ENCODE results near the gene DDIT4L.
A peak's percentile ranks its signal among the peaks of the same experiment; 100 is the strongest.
"Not testable (repeated sequence)": the region's sequence is repeated elsewhere in the genome, so short reads cannot be mapped to it uniquely, and the experiment has no call there.

DDIT4L gene, protein sequence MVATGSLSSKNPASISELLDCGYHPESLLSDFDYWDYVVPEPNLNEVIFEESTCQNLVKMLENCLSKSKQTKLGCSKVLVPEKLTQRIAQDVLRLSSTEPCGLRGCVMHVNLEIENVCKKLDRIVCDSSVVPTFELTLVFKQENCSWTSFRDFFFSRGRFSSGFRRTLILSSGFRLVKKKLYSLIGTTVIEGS

DNA sequence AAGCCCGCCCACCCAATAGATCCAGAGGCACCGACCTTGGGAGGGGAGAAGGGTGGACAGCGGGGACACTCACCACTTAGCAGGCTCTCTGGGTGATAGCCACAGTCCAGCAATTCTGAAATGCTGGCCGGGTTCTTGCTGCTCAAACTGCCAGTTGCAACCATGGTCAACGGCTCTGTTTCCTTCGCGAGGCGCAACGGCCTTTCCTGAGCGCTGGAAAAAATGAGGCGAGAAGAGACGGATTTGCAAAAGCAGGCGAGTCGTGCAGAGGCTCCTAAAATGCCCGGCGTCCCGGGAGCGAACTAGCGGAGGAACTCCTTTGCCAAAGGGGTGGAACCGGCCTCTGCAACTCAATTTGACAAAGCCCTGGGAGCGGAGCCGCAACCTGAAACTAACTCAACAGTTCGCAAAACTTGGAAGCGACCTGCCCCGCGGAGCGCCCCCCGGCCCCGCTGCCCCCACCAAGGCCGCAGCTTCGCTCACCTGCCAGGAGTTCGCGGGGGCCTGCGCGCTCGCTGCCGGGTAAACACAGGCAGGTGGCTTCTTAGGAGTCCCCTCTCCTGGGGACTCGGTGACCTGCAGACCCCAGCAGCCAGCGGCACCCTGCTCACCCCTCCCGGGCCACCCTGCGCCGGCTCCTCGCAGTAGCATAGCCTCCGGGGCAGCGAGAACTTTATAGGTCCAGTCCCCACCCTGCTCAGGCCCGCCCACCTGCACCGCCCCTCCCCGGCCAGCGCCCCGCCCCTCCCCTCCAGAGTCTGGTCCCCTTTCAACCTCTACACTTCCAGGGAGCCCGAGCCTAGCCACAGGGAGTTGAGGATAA, at the start of gene DDIT4L:
Gene DDIT4L, minus strand, starts transcription at position 649 of the 823 bp plus-strand sequence. Its CDS starts 485 bp downstream, at position 164.
- no peak for DNase-seq (ENCODE audit: low read depth)

DNA sequence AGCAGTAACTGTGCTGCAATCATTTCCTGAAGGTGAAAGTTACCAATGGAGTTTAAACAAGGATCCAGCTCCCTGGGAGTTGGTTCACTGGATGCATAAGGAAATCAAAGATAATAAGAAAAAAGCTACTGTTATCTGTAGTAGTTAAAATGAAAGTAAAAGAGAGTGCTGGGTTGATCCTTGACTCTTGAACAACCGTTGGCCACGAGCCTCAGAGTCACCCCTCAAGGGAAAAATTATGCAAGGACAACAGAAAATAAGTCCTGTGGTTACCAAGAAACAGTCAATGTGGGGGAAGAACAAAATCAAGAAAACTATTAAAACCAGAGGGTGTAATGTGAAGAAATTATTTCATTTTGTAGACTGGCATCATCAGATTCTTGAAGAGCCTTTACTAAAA, 49.7 kb upstream of the DDIT4L start:
- DNase-seq (ENCODE audit: low read depth) = peak; percentile 51

DNA sequence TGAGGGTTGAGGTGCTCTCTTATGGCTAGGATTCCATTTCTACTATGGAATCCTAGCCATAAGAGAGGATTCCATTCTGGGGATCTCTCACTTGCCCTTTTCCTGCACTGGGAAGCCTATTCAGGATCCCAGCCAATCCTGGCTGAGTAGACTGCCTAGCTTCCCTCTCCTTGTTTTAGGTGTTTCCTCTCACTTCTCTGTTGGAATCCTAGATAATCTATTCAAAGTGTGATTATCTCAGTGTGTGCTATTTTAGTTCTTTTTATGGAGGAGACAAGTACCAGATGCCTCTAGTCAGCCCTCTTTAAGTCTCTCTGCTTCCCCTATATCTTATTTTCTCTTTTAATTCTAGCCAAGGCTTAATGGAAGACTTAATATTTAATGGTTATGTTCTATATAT, 34.5 kb upstream of the DDIT4L start:
- DNase-seq (ENCODE audit: low read depth) = no peak

DNA sequence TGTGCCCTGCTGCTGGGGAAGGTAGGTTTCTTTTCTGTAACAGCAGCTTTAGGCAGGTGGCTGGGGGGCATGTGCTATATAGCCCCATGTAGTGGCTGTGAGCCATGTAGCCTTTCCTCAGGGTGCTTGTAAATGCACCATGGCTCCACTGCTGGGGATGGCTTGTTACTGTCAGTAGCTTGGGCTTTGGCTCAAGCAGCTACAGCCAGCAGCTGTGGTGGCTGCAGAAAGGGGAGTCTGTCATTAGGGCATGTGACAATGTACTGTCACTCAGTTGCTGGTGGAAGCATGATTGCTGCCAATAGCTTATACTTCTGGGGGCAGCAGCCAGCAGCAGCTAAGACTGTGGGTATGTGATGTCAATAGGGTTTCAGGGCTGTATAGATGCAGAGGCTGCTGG, 33.9 kb upstream of the DDIT4L start:
- DNase-seq (ENCODE audit: low read depth) = no peak

DNA sequence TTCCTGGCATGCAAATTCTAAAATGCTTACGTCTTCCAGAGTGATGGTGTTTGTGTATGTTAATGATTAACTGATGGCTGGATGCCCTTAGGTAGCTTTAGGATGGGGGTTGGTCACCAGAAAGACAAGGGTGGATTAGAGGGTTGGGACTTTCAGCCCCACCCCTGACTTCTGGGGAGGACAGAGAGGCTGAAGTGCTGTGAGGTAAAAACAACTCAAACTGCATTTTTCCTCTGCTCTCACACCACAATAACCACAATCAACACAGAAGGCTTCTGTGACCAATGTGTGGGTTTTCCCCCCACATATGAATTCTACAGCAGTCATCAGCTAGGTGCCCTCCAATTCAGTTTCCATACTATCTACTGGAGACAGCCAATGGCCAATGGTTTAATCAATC, 18.7 kb upstream of the DDIT4L start:
- DNase-seq (ENCODE audit: low read depth) = no peak

DNA sequence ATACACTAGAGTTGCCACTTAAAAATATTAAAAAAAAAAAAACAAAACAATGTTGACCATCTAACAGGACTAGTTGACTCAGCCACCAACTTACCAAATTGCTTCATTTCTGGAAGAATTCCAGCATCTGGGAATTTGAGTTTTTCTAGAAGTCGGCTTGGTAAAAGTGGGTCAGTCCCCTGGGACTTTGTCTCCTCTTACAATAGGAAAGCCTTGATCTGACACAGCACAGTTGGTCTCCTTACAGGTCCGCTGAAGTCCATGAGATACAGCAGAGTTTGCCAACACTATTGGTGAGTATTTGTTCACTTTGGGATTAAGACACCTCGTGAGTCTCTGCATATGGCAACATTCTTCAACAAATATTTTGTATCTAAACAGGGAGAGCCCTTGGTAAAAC, 18.2 kb upstream of the DDIT4L start:
- DNase-seq (ENCODE audit: low read depth) = no peak

DNA sequence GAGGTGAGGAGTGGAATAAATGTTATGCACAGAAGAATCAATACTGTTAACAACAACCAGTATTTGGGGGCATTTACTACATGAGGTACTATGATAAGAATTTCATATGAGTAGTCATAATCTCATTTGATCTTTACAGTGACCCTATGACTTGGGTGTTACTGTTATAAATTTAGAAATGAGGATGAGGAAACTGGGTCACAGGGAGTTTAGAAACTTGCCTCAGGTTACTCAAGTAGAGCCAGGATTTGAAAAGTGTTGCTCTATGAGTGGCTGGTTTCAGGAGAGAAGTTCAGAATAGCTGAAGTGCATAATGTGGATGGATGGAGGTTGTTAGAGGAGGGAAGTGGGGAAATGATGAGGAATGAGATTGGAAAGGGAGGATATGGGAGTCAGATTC, 16.6 kb upstream of the DDIT4L start:
- no peak for DNase-seq (ENCODE audit: low read depth)

DNA sequence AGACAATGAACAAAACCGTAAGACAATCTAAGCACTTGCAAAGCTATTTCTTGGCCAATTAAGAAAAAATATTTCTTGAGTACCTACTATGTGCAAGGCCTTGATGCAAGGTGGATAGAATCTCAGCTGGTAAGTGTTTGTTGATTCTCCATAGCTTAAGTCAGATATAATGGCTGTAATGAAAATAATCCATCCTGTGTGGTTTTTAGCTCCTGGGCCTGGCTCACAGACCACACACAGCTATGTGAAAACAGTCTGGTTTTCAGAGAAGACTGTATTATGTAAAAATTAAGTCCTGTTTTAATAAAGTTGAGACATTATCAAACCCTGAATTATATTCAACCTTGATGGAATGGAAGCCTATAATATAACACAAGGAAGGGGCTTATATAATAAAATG, 7.8 kb upstream of the DDIT4L start:
- no peak for DNase-seq (ENCODE audit: low read depth)

DNA sequence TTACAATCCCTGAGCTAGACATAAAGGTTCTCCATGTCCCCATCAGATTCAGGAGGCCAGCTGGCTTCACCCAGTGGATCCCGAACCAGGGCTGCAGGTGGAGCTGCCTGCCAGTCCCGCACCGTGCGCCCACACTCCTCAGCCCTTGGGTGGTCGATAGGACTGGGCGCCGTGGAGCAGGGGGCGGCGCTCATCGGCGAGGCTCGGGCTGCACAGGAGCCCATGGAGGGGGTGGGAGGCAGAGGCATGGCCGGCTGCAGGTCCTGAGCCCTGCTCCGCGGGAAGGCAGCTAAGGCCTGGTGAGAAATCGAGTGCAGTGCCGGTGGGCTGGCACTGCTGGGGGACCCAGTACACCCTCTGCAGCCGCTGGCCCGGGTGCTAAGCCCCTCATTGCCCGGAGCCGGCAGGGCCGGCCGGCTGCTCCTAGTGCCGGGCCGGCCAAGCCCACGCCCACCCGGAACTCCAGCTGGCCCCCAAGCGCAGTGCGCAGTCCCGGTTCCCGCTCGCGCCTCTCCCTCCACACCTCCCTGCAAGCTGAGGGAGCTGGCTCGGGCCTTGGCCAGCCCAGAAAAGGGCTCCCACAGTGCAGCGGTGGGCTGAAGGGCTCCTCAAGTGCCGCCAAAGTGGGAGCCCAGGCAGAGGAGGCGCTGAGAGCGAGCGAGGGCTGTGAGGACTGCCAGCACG, 6.3 kb upstream of the DDIT4L start:
- DNase-seq (ENCODE audit: low read depth) = not testable (repeated sequence)

DNA sequence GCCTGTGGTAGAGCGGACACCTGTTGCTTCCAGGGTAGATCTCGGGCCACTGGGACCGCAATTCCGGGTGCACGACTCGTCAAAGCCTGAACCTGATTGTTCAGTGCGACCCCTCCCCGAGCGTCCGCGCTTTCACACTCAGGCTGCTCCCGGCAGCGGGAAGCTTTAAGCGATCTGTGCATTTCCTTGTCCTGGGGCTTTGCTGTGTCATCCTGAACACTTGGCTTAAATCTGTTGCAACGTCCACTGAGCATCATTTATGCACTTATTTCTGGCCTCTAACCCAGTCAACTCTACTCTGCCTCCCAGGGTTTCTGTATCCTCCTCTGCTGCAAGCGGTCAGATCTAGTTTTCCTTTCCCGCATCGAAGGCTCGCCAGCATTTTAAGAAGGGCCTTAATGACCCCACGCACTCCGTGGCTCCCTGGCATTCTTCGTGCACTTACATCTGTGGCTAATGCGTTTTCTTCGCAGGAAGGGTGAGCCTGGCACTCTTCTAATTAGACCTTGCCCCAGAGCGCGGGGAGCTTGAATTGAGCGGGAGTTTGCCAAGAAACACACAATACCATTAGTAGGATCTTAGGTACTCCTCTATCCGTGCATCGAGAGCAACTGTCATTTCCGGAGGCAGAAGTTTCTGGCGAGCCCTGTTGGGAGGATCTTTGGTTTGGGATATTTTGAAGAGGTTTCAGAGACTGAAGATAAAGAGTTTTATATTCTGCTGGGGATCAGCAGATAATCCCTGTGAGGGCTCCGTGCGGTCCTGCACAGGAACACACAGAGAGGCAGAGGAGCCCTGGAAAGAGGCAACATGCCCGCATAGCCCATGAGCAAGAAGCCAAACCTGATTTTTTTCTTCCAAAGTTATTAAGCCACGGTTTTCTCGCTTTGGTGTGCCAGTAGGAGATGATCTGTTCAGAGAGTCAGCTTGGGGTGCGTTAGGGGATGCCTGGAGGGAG, 654 bp upstream of the DDIT4L start:
- DNase-seq (ENCODE audit: low read depth) = no peak

DNA sequence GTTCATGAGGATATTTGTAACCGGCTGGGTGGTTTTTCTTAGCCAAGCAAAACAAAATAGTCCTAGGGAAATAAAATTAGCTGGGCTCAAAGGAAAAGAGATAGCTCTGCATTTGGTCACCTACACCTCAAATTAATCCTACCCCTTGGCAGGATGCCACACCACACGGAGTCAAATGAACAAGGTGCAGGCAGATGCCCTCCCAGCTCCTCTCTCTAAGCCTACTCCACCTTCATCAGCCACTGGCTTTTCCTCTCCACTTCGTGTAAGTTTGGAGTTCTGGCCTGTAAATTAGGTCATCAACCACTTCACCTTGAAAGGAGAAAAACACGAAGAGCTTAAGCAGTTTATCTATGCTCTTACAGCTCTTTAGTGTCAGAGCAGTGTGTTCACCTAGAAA, 1.4 kb downstream of the DDIT4L start:
- no peak for DNase-seq (ENCODE audit: low read depth)

DNA sequence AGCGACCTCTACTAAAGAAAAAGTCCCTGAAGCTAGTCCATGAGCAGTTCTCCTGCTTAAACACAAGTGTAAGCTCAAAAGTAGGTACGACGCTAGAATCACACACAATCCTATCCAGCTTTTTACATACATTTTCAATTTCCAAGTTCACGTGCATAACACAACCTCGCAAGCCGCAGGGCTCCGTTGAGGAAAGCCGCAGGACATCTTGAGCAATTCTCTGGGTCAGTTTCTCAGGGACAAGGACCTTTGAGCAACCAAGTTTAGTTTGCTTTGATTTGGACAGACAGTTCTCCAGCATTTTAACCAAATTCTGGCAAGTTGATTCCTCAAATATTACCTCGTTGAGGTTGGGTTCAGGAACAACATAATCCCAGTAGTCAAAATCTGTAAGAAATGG, 2.5 kb downstream of the DDIT4L start:
- DNase-seq (ENCODE audit: low read depth) = no peak

DNA sequence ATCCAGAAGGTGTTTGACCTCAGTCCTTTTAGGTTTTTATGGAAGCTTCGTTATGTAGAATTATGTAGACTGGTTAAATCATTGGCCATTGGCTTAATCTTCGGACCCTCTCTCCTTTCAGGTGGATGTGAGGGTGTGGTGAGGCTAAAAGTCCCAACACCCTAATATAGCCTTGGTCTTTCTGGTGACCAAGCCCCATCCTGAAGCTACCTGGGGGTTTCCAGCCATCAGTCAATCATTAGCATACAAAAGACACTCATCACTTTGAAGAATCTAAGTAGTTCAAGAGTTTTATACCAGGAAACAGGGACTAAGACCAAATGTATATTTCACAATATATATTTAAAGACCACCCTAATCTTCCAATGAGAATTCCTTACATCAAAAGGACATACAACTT, 5.5 kb downstream of the DDIT4L start:
- no peak for DNase-seq (ENCODE audit: low read depth)

DNA sequence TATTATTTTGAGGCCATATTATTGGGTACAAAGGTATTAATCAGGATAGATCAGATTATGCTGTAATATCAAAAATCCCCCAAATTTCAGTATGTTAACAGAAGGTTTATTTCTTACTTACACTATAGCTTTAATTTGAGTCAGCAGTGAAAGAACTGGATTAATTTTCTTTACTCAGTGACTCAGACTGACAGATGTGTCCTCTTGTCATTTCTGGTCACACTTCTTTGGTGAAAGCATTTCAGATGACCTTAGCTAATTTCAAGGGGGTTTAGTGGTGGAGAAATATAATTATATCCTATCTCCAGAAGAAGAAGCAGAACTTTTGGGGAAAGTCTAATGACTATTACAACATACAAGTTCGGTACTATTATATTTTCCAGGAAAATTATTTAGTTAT, 12.4 kb downstream of the DDIT4L start:
- no peak for DNase-seq (ENCODE audit: low read depth)

DNA sequence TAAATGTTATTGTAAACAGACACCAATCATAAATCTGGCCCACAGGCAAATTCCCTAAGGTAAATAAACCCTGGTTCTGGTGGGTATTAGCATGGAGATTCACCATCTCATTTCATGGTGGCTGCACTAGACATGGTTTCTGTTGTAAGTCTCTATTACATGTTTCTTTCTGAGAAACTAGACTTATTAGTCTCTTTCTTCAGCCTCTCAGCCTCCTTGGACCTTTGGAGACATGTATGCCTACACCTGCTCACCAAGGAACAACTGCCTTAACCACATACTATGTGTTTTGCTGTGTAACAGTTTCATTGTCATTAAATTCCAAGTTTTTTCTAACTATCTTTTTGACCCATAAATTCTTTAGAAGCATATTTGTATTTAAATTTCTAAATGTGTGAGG, 13.1 kb downstream of the DDIT4L start:
- DNase-seq (ENCODE audit: low read depth) = no peak

DNA sequence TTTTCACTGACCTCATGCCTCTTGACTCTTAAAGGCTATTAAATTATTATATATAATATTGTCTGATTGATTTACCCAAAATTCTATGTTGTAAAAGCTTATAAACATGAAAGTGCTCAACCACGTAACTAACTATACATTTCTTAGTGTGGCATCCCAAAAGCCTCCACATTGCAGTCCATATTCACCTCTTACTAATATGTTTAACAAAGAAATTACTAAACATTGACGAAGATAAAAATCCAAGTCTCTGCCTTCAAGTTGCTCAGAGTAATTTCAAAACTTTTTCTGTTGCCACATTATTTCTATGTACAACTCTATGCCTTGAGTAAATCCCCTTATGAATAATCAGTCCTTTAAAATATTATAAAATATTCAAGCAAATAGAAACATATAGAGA, 14.4 kb downstream of the DDIT4L start:
- DNase-seq (ENCODE audit: low read depth) = no peak

DNA sequence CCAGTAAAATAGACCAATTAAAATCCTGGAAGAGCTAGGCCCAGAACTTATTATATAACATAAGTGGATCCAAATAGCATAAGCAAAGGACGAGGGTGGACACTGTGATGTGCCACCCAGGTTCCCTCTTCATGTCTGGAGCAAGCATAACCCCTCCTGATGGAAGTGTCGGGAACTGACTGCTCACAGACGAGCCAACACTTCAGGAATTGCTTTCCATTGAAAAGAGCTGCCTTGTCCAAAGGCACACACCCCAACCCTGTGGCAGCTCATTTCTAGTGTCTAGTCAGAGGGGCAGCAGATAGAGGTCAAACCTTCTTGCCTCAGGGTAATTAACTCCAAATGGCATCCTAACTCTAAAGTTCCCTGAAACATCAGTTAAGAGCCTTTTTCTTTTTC, 15.3 kb downstream of the DDIT4L start:
- DNase-seq (ENCODE audit: low read depth) = no peak

DNA sequence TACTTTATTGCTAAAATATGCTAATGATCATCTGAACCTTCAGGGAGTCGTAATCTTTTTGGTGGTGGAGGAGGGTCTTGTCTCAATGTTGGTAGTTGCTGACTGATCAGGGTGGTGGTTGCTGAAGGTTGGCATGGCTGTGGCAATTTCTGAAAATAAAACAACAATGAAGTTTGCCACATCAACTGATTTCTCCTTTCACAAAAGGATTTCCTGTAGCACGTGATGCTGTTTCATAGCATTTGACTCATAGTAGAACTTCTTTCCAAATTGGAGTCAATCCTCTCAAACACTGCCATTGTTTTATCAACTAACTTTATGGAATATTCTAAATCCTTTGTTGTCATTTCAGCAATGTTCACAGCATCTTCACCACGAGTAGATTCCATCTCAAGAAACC, 19.3 kb downstream of the DDIT4L start:
- no peak for DNase-seq (ENCODE audit: low read depth)

DNA sequence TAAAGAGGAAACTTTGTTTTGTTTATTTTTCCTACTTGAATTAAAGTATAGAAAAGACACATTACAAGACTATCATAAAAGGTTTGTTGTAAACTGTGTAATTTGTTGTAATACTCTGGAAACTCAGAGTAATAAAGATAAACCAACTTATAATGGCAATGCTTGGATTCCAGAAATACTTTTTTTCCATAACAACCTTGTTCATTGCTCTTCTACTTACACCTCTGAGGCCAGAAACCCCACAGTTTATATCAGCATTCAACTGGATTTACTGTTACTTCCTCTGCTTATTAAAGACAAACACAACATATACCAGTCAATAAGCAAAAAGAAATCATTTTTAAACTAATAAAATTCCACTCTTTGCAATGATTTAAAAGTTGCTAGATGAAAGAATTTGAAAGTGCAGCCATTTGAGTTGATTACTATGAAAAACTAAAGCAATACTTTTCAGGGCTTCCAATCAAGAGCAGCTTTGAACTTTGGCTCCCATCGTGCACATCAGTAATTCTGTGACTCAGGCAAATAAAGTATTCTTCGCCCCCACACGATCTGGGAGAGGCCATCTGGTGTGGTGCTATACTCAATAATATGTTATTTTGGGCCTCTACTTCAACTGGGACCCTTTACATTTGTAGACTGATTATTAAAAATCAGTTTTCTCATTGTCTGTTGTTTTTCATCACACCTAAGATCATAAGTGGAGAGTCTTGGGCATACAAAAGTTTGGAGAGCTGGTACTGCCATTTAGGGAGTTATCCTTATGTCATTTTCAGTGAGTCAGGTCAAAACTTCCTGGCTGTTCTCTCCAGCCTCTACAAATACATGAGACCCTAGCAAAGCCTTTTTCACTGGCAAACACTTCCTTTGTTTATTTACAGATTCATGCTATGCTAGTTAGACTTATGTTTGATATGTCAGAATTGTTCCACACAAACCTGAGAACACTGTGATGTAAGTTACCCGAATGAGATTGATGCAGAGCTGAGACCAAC, 20.5 kb downstream of the DDIT4L start:
- no peak for DNase-seq (ENCODE audit: low read depth)

DNA sequence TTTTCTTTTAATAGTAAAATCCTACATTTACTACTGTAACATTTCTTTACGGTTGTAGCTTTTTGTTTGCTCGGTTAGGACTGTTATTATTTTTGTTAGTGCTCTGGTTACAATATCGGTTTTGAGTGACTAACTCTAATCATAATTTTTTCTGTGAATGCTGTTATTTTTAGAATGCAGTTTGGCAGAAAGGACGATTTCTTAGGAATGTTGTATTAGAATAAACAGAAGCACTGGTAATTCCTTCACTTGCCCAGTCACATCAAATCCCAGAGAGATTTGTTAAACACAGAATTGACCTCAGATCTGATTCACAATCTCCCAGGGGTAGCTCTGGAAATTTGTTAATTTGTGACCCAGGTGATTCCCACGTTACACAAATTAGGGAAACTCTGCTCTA, 21.7 kb downstream of the DDIT4L start:
- peak; percentile 65 for DNase-seq (ENCODE audit: low read depth)

Measured in stromal cell of bone marrow (primary cell).